Osteoblast (primary cell): ENCODE data around the gene OR1I1. TPM values are rescaled to one million over a fixed set of nuclear protein-coding genes. Genes with fewer than 3 reads are reported as not detected.

Experiments
- DNase-seq: peaks from one replicate; pipeline ENCODE4 v3.0.0; 2011; ENCODE audit warnings: low spot score, mixed read lengths; ENCODE audit not compliant: insufficient read length; ENCODE audit errors: missing footprints
- H2AFZ ChIP-seq: 2 replicates; pipeline ENCODE4 v1.6.0; 2011; ENCODE audit warnings: mild to moderate bottlenecking, low read length
- H3K27ac ChIP-seq: 2 replicates; pipeline ENCODE4 v1.5.1; 2011; ENCODE audit warnings: mild to moderate bottlenecking, low read depth, low read length, moderate library complexity
- H3K27me3 ChIP-seq: 2 replicates; pipeline ENCODE4 v1.6.0; 2012; ENCODE audit warnings: mild to moderate bottlenecking, control low read depth, inconsistent platforms, low read length, moderate library complexity; ENCODE audit not compliant: insufficient read depth
- H3K36me3 ChIP-seq: 2 replicates; pipeline ENCODE4 v1.5.1; 2011; ENCODE audit warnings: mild to moderate bottlenecking, low read length, control low read depth, moderate library complexity; ENCODE audit not compliant: insufficient read depth
- H3K4me1 ChIP-seq: 2 replicates; pipeline ENCODE4 v1.5.1; 2011; ENCODE audit warnings: mild to moderate bottlenecking, low read length, control low read depth, moderate library complexity; ENCODE audit not compliant: insufficient read depth
- H3K4me2 ChIP-seq: 2 replicates; pipeline ENCODE4 v1.6.0; 2011; ENCODE audit warnings: mild to moderate bottlenecking, low read length; ENCODE audit not compliant: insufficient read depth
- H3K4me3 ChIP-seq: fragments of 200-600 bp; sonication (generic); 3 replicates; pipeline ENCODE4 v1.5.1; 2012; ENCODE audit warnings: mild to moderate bottlenecking, low read length, inconsistent platforms; ENCODE audit not compliant: insufficient read depth
- H3K79me2 ChIP-seq: 2 replicates; pipeline ENCODE4 v1.6.0; 2012; ENCODE audit warnings: mild to moderate bottlenecking, low read length, control low read depth, inconsistent platforms; ENCODE audit not compliant: insufficient read depth
- H3K9me3 ChIP-seq: 2 replicates; pipeline ENCODE4 v1.5.1; 2011; ENCODE audit warnings: low read depth, low read length, control low read depth
- H4K20me1 ChIP-seq: 2 replicates; pipeline ENCODE4 v1.6.0; 2012; ENCODE audit warnings: mild to moderate bottlenecking, low read length, control low read depth; ENCODE audit not compliant: insufficient read depth
- total RNA-seq: library from RNA; depleted of rRNA; stranded (reverse); fragments of >200 nt; gene quantifications from 2 replicates; pipeline ENCODE4 v1.2.3, GENCODE V29; 2012
- TF ChIP-seq, protein P1 (sequence below): IDR thresholded peaks from 2 replicates; pipeline ENCODE4 v1.5.1; 2011; ENCODE audit warnings: mild to moderate bottlenecking, low read depth, low read length, moderate library complexity; ENCODE audit errors: extremely low read depth

The OR1I1 gene
- total RNA-seq, 1 donor = not detected

DNA sequence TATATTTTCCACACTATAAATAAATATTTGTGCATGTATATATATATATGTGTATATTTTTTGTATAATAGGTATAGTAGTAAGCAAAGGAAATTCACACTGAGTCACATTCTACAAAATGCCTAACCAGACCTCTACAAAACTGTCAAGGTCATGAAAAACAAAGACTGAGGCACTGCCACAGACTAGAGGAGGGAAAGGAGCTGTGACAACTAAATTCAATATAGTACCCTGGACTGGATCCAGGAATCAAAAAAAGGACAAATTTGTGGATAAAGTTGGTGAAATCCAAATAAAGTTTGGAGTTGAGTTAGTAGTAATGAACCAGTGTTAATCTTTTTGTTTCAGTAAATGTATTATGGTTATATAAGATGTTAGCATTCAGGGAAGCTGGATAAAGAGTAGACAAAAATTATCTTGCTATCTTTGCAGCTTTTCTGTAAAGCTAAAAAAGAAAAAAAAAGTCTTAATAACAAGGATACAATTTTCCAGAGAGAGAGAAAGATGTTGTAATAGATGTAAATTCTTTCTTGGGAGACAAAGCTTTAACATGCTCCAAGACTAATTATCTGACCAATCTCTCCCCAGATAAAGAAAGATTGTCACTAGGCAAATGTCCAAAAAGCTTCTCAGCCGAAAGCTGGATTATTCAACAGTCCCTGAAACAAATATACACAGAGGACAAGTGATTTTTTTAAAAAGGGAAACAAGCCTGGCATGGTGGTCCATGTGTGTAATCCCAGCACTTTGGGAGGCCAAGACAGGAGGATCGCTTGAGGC is 44.3 kb downstream of the OR1I1 start:
- Histone ChIP-seq H3K79me2 (peaks cover 27% of the 10 kb centered on the region), H3K27ac (peak overlapping the region; percentile 70), H3K36me3 (peaks cover 4% of the 10 kb centered on the region), H3K4me1 (peaks cover 19% of the 10 kb centered on the region), H2AFZ (peak overlapping the region; percentile 85), H3K4me2 (peak overlapping the region; percentile 87), H3K9me3 (no peaks in the 10 kb centered on the region), H3K27me3 (peaks cover 3% of the 10 kb centered on the region), H4K20me1 (peaks cover 4% of the 10 kb centered on the region), H3K4me3 (peak overlapping the region; percentile 88)
- DNase-seq = peak; percentile 22
- TF ChIP-seq, protein P1, sequence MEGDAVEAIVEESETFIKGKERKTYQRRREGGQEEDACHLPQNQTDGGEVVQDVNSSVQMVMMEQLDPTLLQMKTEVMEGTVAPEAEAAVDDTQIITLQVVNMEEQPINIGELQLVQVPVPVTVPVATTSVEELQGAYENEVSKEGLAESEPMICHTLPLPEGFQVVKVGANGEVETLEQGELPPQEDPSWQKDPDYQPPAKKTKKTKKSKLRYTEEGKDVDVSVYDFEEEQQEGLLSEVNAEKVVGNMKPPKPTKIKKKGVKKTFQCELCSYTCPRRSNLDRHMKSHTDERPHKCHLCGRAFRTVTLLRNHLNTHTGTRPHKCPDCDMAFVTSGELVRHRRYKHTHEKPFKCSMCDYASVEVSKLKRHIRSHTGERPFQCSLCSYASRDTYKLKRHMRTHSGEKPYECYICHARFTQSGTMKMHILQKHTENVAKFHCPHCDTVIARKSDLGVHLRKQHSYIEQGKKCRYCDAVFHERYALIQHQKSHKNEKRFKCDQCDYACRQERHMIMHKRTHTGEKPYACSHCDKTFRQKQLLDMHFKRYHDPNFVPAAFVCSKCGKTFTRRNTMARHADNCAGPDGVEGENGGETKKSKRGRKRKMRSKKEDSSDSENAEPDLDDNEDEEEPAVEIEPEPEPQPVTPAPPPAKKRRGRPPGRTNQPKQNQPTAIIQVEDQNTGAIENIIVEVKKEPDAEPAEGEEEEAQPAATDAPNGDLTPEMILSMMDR = no peak

- Histone ChIP-seq H4K20me1 (peaks cover 4% of the 10 kb centered on the region), H3K4me1 (peaks cover 19% of the 10 kb centered on the region), H3K79me2 (peaks cover 21% of the 10 kb centered on the region), H3K27me3 (peaks cover 3% of the 10 kb centered on the region), H3K9me3 (no peaks in the 10 kb centered on the region), H2AFZ (no peak overlapping the region), H3K4me2 (no peak overlapping the region), H3K27ac (no peak overlapping the region), H3K4me3 (no peak overlapping the region), H3K36me3 (peaks cover under 1% of the 10 kb centered on the region)
- no peak for DNase-seq
- TF ChIP-seq, protein P1 = no peak
Observed at GRCh38 chr19:15128162-15128770, 46.3 kb downstream of the OR1I1 start.

DNA sequence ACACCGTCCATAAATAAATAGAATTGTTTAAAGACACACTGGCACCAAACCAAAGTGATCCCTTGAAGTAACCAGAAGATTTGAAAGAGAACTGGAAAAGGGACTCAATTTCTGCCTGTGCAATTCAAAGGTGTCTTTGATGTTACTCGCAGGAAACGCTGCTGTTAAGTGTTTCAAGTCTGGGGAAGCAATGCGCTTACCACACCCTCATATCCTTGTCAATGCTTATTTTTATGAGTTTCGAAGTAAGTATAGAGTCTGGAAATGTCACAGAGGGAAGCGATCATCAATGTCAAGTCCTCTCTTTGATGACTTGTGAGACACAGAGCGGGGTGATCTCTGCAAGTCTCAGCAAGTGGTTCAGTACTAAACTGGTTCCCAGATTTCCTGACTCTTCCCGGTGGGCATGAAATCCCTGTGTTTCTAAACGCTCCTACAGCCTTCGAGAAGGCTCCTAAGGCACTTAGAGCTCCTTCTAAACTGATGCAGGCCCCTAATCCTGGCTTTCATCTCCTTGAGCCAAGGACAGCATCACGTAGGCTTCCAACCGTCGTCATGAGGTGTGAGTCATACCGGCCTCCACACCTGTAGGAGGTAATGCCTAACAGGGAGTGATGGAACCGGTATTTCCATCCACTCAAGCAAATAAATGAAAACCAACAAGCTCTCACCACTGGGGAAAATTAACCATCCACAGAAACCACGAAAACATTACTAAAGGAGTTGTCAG is 48.0 kb downstream of the OR1I1 start:
- H3K4me2 ChIP-seq = no peak overlapping the region
- no peak for DNase-seq
- no peaks in the 10 kb centered on the region for H3K9me3 ChIP-seq
- H3K4me3 ChIP-seq = no peak overlapping the region
- TF ChIP-seq, protein P1 = no peak
- H3K79me2 ChIP-seq = peaks cover 5% of the 10 kb centered on the region
- H3K27ac ChIP-seq = no peak overlapping the region
- no peak overlapping the region for H2AFZ ChIP-seq
- no peaks in the 10 kb centered on the region for H3K36me3 ChIP-seq
- peaks cover 3% of the 10 kb centered on the region for H3K27me3 ChIP-seq
- H4K20me1 ChIP-seq = no peaks in the 10 kb centered on the region
- H3K4me1 ChIP-seq = peaks cover 8% of the 10 kb centered on the region
